ENCODE measurements around the gene CEACAM19.
A peak's percentile ranks its signal among the peaks of the same experiment; 100 is the strongest.

The CEACAM19 gene

GRCh38 chr19:44722131-44723121 lies 51.1 kb downstream of the CEACAM19 start:
- DNase-seq (ENCODE audit: low read depth, low spot score): no peak

GRCh38 chr19:44723299-44723951 lies 52.1 kb downstream of the CEACAM19 start:
- DNase-seq (ENCODE audit: low read depth, low spot score): no peak

- peak; percentile 43 for DNase-seq (ENCODE audit: low read depth, low spot score)
These were observed 52.7 kb downstream of the CEACAM19 start for GRCh38 chr19:44723952-44724319.

- DNase-seq (ENCODE audit: low read depth, low spot score): no peak
These were observed 54.0 kb downstream of the CEACAM19 start for GRCh38 chr19:44725251-44725650.

GRCh38 chr19:44725684-44726083 lies 54.4 kb downstream of the CEACAM19 start:
- no peak for DNase-seq (ENCODE audit: low read depth, low spot score)

- DNase-seq (ENCODE audit: low read depth, low spot score): no peak
These were observed 55.2 kb downstream of the CEACAM19 start for GRCh38 chr19:44726465-44726864.

- no peak for DNase-seq (ENCODE audit: low read depth, low spot score)
These were observed 56.9 kb downstream of the CEACAM19 start for GRCh38 chr19:44728178-44728577.

GRCh38 chr19:44729516-44730033 lies 58.3 kb downstream of the CEACAM19 start:
- DNase-seq (ENCODE audit: low read depth, low spot score): no peak

- DNase-seq (ENCODE audit: low read depth, low spot score): no peak
These were observed 59.8 kb downstream of the CEACAM19 start for GRCh38 chr19:44731081-44731480.

GRCh38 chr19:44731622-44732021 lies 60.3 kb downstream of the CEACAM19 start:
- DNase-seq (ENCODE audit: low read depth, low spot score): no peak

- no peak for DNase-seq (ENCODE audit: low read depth, low spot score)
These were observed 61.1 kb downstream of the CEACAM19 start for GRCh38 chr19:44732235-44733014.
